ENCODE measurements around the gene TMEM218. TPM values are rescaled to one million over a fixed set of nuclear protein-coding genes. Genes with fewer than 3 reads are reported as not detected.

TMEM218 gene
- total and polyA plus RNA-seq, 9 donors: 13.0 to 37.3 (median 18.5) TPM

DNA sequence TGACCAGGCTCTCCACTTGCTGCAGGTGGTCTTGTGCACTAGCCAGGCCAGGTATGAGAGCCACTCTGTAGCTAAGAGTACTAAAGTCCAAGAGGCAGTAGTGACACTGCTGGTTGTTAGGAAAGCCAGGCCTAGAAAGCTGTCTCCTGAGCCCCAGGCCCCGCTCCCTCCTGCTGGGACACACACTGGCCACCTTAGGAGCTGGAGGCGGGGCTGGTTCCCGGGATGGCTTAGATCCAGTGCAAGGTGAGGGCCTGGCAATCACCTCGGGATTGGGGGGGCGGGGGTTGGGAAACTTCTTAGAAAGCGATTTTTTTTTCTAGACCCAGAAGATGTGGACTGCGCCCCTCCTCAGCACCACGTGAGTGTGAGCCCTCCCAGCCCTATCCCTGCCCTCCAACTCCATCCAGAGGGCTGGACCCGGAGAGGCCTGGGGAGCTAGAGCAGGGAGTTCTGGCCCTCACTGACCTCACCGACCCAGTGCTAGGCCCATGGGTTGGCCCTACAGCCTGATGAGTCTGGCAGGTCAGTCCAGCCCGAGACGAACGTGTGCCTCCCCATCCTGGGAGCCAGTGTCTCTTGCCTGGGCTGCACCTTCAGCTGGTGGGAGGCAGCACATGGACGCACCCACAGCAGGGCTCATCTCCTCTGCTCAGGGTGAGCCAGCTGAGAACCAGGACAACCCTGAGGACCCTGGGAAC, 30.2 kb downstream of the TMEM218 start:
- no peak for TF ChIP-seq EP300 (IDR thresholded peaks at IDR 0.05)
- TF ChIP-seq, protein P1, sequence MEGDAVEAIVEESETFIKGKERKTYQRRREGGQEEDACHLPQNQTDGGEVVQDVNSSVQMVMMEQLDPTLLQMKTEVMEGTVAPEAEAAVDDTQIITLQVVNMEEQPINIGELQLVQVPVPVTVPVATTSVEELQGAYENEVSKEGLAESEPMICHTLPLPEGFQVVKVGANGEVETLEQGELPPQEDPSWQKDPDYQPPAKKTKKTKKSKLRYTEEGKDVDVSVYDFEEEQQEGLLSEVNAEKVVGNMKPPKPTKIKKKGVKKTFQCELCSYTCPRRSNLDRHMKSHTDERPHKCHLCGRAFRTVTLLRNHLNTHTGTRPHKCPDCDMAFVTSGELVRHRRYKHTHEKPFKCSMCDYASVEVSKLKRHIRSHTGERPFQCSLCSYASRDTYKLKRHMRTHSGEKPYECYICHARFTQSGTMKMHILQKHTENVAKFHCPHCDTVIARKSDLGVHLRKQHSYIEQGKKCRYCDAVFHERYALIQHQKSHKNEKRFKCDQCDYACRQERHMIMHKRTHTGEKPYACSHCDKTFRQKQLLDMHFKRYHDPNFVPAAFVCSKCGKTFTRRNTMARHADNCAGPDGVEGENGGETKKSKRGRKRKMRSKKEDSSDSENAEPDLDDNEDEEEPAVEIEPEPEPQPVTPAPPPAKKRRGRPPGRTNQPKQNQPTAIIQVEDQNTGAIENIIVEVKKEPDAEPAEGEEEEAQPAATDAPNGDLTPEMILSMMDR (IDR thresholded peaks at IDR 0.05): no peak
- TF ChIP-seq POLR2A (IDR thresholded peaks at IDR 0.05): no peak
- intact Hi-C loops (cut with DNase I): no loop called here
- Histone ChIP-seq H3K4me3 (no peak overlapping the region), H3K36me3 (no peaks in the 10 kb centered on the region), H3K4me1 (ENCODE audit: insufficient read depth) (no peaks in the 10 kb centered on the region), H3K27me3 (no peaks in the 10 kb centered on the region), H3K9me3 (no peaks in the 10 kb centered on the region), H3K27ac (no peak overlapping the region)
- peak in 1 of 5 donors; percentile 21 for DNase-seq
- 72 to 80% (median 72%) methylated on average over 13 to 14 of the region's 14 CpGs for WGBS, 3 donors

DNA sequence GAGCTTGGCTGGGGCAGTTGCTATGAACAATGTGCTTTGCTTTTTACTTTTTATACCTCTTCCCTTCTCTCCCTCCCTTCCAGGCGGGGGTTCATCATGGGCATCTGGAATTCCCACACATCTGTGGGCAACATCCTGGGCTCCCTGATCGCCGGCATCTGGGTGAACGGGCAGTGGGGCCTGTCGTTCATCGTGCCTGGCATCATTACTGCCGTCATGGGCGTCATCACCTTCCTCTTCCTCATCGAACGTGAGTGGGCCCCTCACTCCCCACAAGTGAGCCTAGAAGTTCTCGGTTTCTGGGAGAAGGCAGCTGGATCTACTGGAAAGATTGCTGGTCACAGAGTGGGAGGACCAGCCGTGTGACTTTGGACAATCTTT, 30.9 kb downstream of the TMEM218 start:
- DNase-seq: no peak
- intact Hi-C loops (cut with DNase I): no loop called here
- TF ChIP-seq, protein P1 (IDR thresholded peaks at IDR 0.05): no peak
- TF ChIP-seq EP300 (IDR thresholded peaks at IDR 0.05): no peak
- no peak for TF ChIP-seq POLR2A (IDR thresholded peaks at IDR 0.05)
- no peaks in the 10 kb centered on the region for H3K36me3 ChIP-seq
- no peaks in the 10 kb centered on the region for H3K27me3 ChIP-seq
- no peak overlapping the region for H3K27ac ChIP-seq
- 90 to 94% (median 91%) methylated on average over 12 of the region's 12 CpGs for WGBS, 3 donors
- H3K9me3 ChIP-seq: no peaks in the 10 kb centered on the region
- H3K4me1 ChIP-seq (ENCODE audit: insufficient read depth): no peaks in the 10 kb centered on the region
- H3K4me3 ChIP-seq: no peak overlapping the region

DNA sequence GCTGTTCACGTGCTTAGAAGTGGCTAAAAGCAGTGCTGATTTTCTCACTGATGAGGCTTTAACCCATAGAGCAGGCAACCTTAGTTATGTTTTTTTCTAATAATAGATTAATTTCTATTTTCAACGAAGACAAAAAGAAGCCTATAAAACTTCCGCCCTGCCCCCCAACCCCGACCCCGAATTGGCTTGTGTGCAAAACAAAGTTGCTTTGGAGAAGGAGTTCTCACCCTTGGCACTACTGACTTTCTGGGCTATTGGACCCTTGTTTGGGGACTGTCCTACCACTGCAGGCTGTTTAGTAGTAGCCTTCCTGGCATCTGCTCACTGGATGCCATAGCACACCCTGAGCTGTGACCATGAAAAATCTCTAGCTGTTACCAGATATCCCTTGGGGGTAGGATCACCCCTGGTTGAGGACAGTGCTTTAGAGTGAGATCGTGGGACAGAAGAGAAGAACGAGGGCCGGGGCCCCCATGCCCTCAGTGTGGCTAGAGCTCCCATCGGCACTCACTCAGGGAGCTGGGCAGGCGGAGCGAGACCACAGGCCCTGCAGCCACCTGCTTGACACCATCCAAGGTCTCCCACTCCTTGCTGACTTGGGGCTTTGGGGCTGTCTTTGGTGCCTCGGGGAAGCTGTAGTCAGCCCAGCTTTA, 31.4 kb downstream of the TMEM218 start:
- Histone ChIP-seq H3K36me3 (no peaks in the 10 kb centered on the region), H3K4me3 (no peak overlapping the region), H3K27ac (no peak overlapping the region), H3K27me3 (no peaks in the 10 kb centered on the region), H3K9me3 (no peaks in the 10 kb centered on the region), H3K4me1 (ENCODE audit: insufficient read depth) (no peaks in the 10 kb centered on the region)
- DNase-seq: no peak
- WGBS, 3 donors: 80 to 83% (median 82%) methylated on average over 12 of the region's 12 CpGs
- intact Hi-C loops (cut with DNase I): no loop called here
- TF ChIP-seq POLR2A (IDR thresholded peaks at IDR 0.05): no peak
- TF ChIP-seq, protein P1 (IDR thresholded peaks at IDR 0.05): no peak
- TF ChIP-seq EP300 (IDR thresholded peaks at IDR 0.05): no peak

DNA sequence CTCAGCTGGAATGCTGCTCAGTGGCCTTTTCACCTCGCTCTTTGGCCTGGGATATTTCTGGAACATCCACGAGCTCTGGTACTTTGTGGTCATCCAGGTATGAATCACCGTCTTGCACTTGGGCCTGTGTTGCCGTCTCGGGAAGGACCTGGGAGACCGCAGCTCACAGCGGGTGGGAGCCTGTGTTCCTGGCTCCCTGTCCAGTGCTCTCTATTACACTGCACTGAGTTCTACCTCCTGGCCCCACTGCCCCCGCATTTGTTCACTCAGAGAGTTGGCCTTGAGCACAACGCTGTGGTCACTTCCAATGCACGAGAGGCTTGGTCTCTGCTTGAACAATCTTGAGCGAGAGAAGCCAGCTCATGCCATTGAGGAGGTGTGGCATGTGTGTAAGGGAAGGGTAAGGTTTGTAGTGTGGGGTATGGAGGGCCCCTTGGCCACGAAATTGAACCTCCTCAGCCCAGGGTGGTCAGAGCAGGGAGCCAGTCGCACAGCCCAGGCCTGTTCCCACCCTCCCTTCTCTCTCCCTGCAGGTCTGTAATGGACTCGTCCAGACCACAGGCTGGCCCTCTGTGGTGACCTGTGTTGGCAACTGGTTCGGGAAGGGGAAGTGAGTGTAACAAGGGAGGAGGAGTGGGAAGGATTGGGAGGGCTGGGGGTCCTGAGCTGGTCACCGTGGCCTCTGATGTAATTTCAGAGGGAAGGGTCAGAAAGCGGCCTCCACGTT, 32.1 kb downstream of the TMEM218 start:
- DNase-seq: peak in 1 of 5 donors; percentile 33
- intact Hi-C loops (cut with DNase I): no loop called here
- H3K36me3 ChIP-seq: no peaks in the 10 kb centered on the region
- no peak for TF ChIP-seq POLR2A (IDR thresholded peaks at IDR 0.05)
- TF ChIP-seq, protein P1 (IDR thresholded peaks at IDR 0.05): no peak
- TF ChIP-seq EP300 (IDR thresholded peaks at IDR 0.05): no peak
- WGBS, 3 donors: 54 to 62% (median 60%) methylated on average over 18 of the region's 18 CpGs
- H3K4me1 ChIP-seq (ENCODE audit: insufficient read depth): no peaks in the 10 kb centered on the region
- H3K27me3 ChIP-seq: no peaks in the 10 kb centered on the region
- H3K9me3 ChIP-seq: no peaks in the 10 kb centered on the region
- no peak overlapping the region for H3K4me3 ChIP-seq
- H3K27ac ChIP-seq: no peak overlapping the region
